ENCODE data around the gene NUTF2.

NUTF2 gene

DNA sequence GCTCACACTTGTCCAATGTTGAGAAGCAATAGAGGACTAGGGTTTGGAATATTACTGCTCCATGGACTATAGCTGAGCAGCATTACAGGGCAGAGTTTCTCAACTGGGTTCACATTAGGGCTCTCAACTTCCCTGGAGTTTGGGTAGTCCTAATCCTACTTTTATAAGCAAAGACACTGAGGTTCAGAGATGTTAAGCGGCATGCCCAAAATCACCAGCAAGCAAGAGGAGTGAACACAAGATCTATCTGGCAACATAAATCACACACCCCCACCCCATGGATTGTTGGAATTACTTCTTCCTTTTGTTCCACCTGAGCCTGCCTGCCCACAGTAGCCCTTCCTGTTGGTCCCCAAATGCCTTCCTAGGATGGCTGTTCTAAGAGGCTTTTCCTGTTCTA lies 34.8 kb upstream of the NUTF2 start:
- Histone ChIP-seq H3K9me3 (ENCODE audit: control insufficient read depth in 2 of 2, low read length in 2 of 2) (no peaks in the 10 kb centered on the region), H3K27me3 (ENCODE audit: control insufficient read depth in 2 of 2, insufficient read depth in 2 of 2, low read length in 2 of 2) (no peaks in the 10 kb centered on the region), H3K4me1 (ENCODE audit: control insufficient read depth in 2 of 2, insufficient read depth in 2 of 2, low read length in 2 of 2) (peaks cover 10 to 11% of the 10 kb centered on the region in 2 donors), H3K36me3 (ENCODE audit: control insufficient read depth in 2 of 2, insufficient read depth in 2 of 2, low read length in 2 of 2) (no peaks in the 10 kb centered on the region), H3K4me3 (ENCODE audit: low read length in 2 of 2) (no peak overlapping the region), H3K27ac (ENCODE audit: low read depth in 2 of 2, low read length in 2 of 2) (no peak overlapping the region), H3K9ac (ENCODE audit: low read depth in 1 of 2, low read length in 2 of 2) (no peak overlapping the region)

DNA sequence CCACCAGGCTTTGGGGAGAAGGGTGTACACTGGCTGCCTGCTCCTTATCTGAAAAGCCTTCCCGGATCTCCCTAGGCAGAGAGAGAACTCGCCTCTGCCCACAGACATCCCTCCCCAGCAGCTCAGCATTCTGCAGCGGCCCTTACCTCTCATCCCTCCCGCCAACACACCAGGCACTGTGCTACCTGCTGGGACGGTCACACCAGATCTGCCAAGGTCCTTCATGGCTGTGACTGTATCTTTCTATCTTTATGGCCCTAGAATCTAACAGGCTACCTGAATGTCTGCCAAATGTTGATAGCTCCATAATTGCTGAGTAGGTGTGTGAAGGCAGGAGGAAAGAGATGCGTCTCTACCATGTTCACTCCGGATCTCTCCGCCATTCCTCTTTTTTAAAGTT lies 32.2 kb upstream of the NUTF2 start:
- no peaks in the 10 kb centered on the region for H3K36me3 ChIP-seq (ENCODE audit: control insufficient read depth in 2 of 2, insufficient read depth in 2 of 2, low read length in 2 of 2)
- no peak overlapping the region for H3K9ac ChIP-seq (ENCODE audit: low read depth in 1 of 2, low read length in 2 of 2)
- H3K9me3 ChIP-seq (ENCODE audit: control insufficient read depth in 2 of 2, low read length in 2 of 2) = no peaks in the 10 kb centered on the region
- peaks cover 6% of the 10 kb centered on the region in 2 donors for H3K4me1 ChIP-seq (ENCODE audit: control insufficient read depth in 2 of 2, insufficient read depth in 2 of 2, low read length in 2 of 2)
- no peak overlapping the region for H3K27ac ChIP-seq (ENCODE audit: low read depth in 2 of 2, low read length in 2 of 2)
- H3K4me3 ChIP-seq (ENCODE audit: low read length in 2 of 2) = no peak overlapping the region
- H3K27me3 ChIP-seq (ENCODE audit: control insufficient read depth in 2 of 2, insufficient read depth in 2 of 2, low read length in 2 of 2) = no peaks in the 10 kb centered on the region

DNA sequence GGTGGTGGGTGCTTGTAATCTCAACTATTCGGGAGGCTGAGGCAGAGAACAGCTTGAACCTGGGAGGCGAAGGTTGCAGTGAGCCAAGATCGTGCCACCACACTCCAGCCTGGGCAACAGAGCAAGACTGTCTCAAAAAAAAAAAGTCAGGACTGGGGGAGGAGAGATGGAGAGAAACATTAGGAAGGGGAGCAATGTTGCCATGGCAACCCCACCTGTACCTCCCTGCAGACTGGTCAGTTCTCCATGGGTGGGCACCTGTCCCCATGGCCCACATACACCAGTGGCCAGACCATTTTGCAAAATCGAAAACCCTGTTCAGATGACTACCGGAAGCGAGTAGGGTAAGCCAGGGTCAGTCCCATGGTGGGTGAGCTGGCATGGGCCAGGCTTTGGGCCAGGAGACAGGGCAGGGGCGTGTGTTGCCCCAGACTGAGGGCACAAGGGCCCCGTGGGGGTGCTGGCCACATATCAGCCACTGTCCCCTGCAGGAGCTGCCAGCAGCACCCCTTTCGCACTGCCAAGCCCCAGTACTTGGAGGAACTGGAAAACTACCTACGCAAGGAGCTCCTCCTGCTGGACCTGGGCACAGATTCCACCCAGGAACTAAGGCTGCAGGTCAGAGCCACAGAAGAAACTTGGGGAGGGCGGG lies 26.0 kb upstream of the NUTF2 start:
- H3K4me1 ChIP-seq (ENCODE audit: control insufficient read depth in 2 of 2, insufficient read depth in 2 of 2, low read length in 2 of 2) = no peaks in the 10 kb centered on the region
- no peaks in the 10 kb centered on the region for H3K36me3 ChIP-seq (ENCODE audit: control insufficient read depth in 2 of 2, insufficient read depth in 2 of 2, low read length in 2 of 2)
- no peak overlapping the region for H3K27ac ChIP-seq (ENCODE audit: low read depth in 2 of 2, low read length in 2 of 2)
- no peak overlapping the region for H3K4me3 ChIP-seq (ENCODE audit: low read length in 2 of 2)
- H3K27me3 ChIP-seq (ENCODE audit: control insufficient read depth in 2 of 2, insufficient read depth in 2 of 2, low read length in 2 of 2) = no peaks in the 10 kb centered on the region
- no peaks in the 10 kb centered on the region for H3K9me3 ChIP-seq (ENCODE audit: control insufficient read depth in 2 of 2, low read length in 2 of 2)
- H3K9ac ChIP-seq (ENCODE audit: low read depth in 1 of 2, low read length in 2 of 2) = no peak overlapping the region

DNA sequence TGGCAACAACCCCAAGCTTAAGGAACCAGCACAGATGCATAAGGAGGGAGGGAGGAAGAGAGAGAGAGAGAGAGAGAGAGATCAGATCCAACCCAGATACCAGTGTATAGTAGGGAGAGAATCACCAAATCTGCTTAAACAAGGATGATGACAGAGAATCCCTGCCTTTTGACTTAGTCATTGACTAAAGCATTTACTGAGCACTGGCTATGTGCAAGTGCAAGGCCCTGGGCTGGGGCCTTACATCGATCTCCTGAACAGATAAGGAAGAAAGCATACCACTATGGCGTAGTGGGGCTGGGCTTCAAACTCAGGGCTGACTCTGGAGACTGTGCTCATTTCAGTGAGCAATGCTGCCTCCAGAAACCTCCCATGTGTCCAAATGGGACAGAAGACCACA lies 24.2 kb upstream of the NUTF2 start:
- H3K4me1 ChIP-seq (ENCODE audit: control insufficient read depth in 2 of 2, insufficient read depth in 2 of 2, low read length in 2 of 2) = no peaks in the 10 kb centered on the region
- H3K9me3 ChIP-seq (ENCODE audit: control insufficient read depth in 2 of 2, low read length in 2 of 2) = no peaks in the 10 kb centered on the region
- peaks cover 4 to 6% of the 10 kb centered on the region in 2 donors for H3K36me3 ChIP-seq (ENCODE audit: control insufficient read depth in 2 of 2, insufficient read depth in 2 of 2, low read length in 2 of 2)
- H3K27ac ChIP-seq (ENCODE audit: low read depth in 2 of 2, low read length in 2 of 2) = no peak overlapping the region
- no peak overlapping the region for H3K4me3 ChIP-seq (ENCODE audit: low read length in 2 of 2)
- H3K9ac ChIP-seq (ENCODE audit: low read depth in 1 of 2, low read length in 2 of 2) = no peak overlapping the region
- H3K27me3 ChIP-seq (ENCODE audit: control insufficient read depth in 2 of 2, insufficient read depth in 2 of 2, low read length in 2 of 2) = no peaks in the 10 kb centered on the region

DNA sequence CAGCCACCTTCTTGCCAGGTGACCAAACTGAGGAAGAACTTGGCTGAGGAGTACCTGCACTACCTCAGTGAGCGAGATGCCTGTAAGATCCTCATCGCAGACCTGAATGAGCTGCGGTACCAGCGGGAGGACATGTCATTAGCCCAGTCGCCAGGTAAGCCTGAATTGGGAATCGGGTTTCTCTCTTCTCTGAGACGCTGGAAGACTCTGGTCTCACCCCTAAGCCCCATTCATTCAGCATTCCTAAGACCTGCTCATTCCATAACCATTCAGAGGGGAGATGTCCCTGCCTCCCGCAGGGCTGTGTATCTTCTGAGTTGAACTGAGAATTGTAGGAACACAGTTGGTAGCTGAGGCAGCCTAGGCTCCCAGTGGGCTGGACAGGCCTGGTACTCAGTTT lies 21.6 kb upstream of the NUTF2 start:
- H3K36me3 ChIP-seq (ENCODE audit: control insufficient read depth in 2 of 2, insufficient read depth in 2 of 2, low read length in 2 of 2) = peaks cover 11 to 26% of the 10 kb centered on the region in 2 donors
- no peak overlapping the region for H3K9ac ChIP-seq (ENCODE audit: low read depth in 1 of 2, low read length in 2 of 2)
- H3K4me3 ChIP-seq (ENCODE audit: low read length in 2 of 2) = no peak overlapping the region
- no peaks in the 10 kb centered on the region for H3K27me3 ChIP-seq (ENCODE audit: control insufficient read depth in 2 of 2, insufficient read depth in 2 of 2, low read length in 2 of 2)
- no peak overlapping the region for H3K27ac ChIP-seq (ENCODE audit: low read depth in 2 of 2, low read length in 2 of 2)
- no peaks in the 10 kb centered on the region for H3K4me1 ChIP-seq (ENCODE audit: control insufficient read depth in 2 of 2, insufficient read depth in 2 of 2, low read length in 2 of 2)
- H3K9me3 ChIP-seq (ENCODE audit: control insufficient read depth in 2 of 2, low read length in 2 of 2) = no peaks in the 10 kb centered on the region

DNA sequence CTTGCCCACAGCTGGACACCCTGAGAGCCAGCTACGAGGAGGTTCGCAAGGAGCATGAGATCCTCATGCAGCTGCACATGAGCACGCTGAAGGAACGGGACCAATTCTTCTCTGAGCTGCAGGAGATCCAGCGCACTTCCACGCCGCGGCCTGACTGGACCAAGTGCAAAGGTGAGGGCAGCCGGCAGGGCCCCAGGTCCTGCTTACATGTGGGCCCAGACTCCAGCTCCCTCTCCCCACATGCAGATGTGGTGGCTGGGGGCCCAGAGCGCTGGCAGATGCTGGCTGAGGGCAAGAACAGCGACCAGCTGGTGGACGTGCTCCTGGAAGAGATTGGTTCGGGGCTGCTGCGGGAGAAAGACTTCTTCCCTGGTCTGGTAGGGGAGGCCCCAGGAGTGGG lies 20.8 kb upstream of the NUTF2 start:
- H3K27ac ChIP-seq (ENCODE audit: low read depth in 2 of 2, low read length in 2 of 2) = no peak overlapping the region
- H3K27me3 ChIP-seq (ENCODE audit: control insufficient read depth in 2 of 2, insufficient read depth in 2 of 2, low read length in 2 of 2) = no peaks in the 10 kb centered on the region
- H3K36me3 ChIP-seq (ENCODE audit: control insufficient read depth in 2 of 2, insufficient read depth in 2 of 2, low read length in 2 of 2) = peaks cover 19 to 32% of the 10 kb centered on the region in 2 donors

DNA sequence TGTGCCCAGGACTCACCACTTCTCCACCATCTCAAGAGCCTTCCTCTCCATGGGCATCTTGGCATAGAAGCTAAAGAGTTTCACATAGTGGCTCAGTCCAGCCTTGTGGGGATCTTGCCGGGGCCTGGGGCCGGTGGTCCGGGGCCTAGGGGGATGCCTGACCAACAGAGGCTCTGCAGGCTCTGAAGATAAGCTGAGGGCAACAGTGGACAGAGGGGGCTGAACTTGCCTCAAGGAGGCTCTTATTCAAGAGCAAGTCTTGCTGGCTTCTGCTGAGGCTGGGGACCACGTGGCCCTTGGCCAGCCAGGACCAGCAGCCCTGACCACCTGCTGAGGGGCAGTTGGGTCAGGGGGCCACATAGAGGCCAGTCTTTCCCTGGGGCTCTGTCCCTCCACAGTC lies 18.1 kb upstream of the NUTF2 start:
- Histone ChIP-seq H3K27me3 (ENCODE audit: control insufficient read depth in 2 of 2, insufficient read depth in 2 of 2, low read length in 2 of 2) (no peaks in the 10 kb centered on the region), H3K4me3 (ENCODE audit: low read length in 2 of 2) (no peak overlapping the region), H3K36me3 (ENCODE audit: control insufficient read depth in 2 of 2, insufficient read depth in 2 of 2, low read length in 2 of 2) (peaks cover 25 to 42% of the 10 kb centered on the region in 2 donors), H3K27ac (ENCODE audit: low read depth in 2 of 2, low read length in 2 of 2) (no peak overlapping the region), H3K9ac (ENCODE audit: low read depth in 1 of 2, low read length in 2 of 2) (no peak overlapping the region), H3K4me1 (ENCODE audit: control insufficient read depth in 2 of 2, insufficient read depth in 2 of 2, low read length in 2 of 2) (peaks cover 8 to 9% of the 10 kb centered on the region in 2 donors), H3K9me3 (ENCODE audit: control insufficient read depth in 2 of 2, low read length in 2 of 2) (no peaks in the 10 kb centered on the region)

More for the DNA sequence above, 20.8 kb upstream of the NUTF2 start:
- H3K9me3 ChIP-seq (ENCODE audit: control insufficient read depth in 2 of 2, low read length in 2 of 2) = no peaks in the 10 kb centered on the region
- H3K9ac ChIP-seq (ENCODE audit: low read depth in 1 of 2, low read length in 2 of 2) = no peak overlapping the region
- H3K4me3 ChIP-seq (ENCODE audit: low read length in 2 of 2) = no peak overlapping the region
- H3K4me1 ChIP-seq (ENCODE audit: control insufficient read depth in 2 of 2, insufficient read depth in 2 of 2, low read length in 2 of 2) = no peaks in the 10 kb centered on the region

DNA sequence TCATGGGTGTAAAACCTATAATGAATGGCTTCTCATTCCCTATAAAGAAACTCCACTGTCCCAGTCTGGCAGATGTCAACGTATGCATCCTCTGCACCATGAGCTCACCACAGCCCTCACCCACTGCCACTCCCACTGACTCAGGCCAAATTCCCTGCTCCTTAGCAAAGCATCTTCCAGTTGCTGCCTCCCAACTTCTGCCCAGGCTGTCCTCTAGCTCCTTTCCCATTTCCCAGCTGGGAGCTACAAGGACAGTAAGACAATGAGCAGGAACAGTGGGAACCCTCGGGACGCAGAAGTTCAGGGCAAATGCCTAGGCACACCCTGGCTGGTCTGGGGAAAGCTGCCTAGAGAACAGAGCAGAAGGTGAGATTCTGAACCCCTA lies 13.7 kb upstream of the NUTF2 start:
- Histone ChIP-seq H3K27ac (ENCODE audit: low read depth in 2 of 2, low read length in 2 of 2) (no peak overlapping the region), H3K9me3 (ENCODE audit: control insufficient read depth in 2 of 2, low read length in 2 of 2) (no peaks in the 10 kb centered on the region)

DNA sequence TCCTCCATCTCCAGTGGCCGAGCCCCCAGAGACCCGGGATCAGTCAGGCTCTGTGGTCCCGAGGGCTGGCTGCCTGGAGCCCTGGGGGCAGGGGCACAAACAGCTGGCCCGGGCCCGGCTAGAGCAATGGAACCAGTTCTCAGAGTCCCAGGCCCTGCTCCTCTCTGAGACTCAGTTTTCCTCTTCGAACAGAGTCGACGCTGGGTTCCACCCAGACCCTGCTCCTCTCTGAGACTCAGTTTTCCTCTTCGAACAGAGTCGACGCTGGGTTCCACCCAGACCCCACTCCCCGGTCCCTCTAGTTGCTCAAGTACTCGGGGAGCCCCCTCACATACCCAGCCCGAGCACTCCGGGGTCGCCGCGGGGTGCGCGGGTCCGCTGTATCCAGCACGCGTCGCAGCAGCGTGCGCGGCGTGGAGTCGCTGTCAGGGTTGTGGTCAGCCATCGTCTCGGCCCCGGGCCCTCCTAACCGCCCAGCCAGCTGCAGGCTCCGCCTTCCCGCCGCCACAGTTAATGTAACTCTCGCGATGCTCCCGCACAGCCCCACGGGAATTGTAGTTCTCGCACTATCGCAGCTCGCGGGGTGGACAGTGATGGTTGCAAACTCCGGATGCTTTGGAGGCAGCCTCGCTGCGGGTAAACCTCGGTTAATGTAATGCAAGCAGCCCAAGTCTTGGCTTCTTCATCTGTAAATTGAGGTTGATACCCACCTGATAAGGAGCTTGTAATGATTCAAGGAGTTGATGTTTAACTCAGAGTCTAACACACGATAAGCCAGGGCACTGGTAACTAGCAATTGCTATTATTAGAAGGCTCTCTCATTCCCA lies 13.1 kb upstream of the NUTF2 start:
- H3K9me3 ChIP-seq (ENCODE audit: control insufficient read depth in 2 of 2, low read length in 2 of 2) = no peaks in the 10 kb centered on the region
- peaks cover 8 to 9% of the 10 kb centered on the region in 2 donors for H3K4me1 ChIP-seq (ENCODE audit: control insufficient read depth in 2 of 2, insufficient read depth in 2 of 2, low read length in 2 of 2)
- H3K27ac ChIP-seq (ENCODE audit: low read depth in 2 of 2, low read length in 2 of 2) = peak overlapping the region in 1 of 2 donors; percentile 2
- H3K9ac ChIP-seq (ENCODE audit: low read depth in 1 of 2, low read length in 2 of 2) = peak overlapping the region; percentile 73 to 81
- H3K27me3 ChIP-seq (ENCODE audit: control insufficient read depth in 2 of 2, insufficient read depth in 2 of 2, low read length in 2 of 2) = no peaks in the 10 kb centered on the region
- peak overlapping the region; percentile 73 to 83 for H3K4me3 ChIP-seq (ENCODE audit: low read length in 2 of 2)
- H3K36me3 ChIP-seq (ENCODE audit: control insufficient read depth in 2 of 2, insufficient read depth in 2 of 2, low read length in 2 of 2) = peaks cover 21 to 27% of the 10 kb centered on the region in 2 donors

More for the DNA sequence above, 13.7 kb upstream of the NUTF2 start:
- H3K36me3 ChIP-seq (ENCODE audit: control insufficient read depth in 2 of 2, insufficient read depth in 2 of 2, low read length in 2 of 2) = peaks cover 21 to 32% of the 10 kb centered on the region in 2 donors
- H3K9ac ChIP-seq (ENCODE audit: low read depth in 1 of 2, low read length in 2 of 2) = peak overlapping the region; percentile 73 to 81
- H3K27me3 ChIP-seq (ENCODE audit: control insufficient read depth in 2 of 2, insufficient read depth in 2 of 2, low read length in 2 of 2) = no peaks in the 10 kb centered on the region
- peak overlapping the region; percentile 73 to 83 for H3K4me3 ChIP-seq (ENCODE audit: low read length in 2 of 2)
- H3K4me1 ChIP-seq (ENCODE audit: control insufficient read depth in 2 of 2, insufficient read depth in 2 of 2, low read length in 2 of 2) = peaks cover 8 to 9% of the 10 kb centered on the region in 2 donors

DNA sequence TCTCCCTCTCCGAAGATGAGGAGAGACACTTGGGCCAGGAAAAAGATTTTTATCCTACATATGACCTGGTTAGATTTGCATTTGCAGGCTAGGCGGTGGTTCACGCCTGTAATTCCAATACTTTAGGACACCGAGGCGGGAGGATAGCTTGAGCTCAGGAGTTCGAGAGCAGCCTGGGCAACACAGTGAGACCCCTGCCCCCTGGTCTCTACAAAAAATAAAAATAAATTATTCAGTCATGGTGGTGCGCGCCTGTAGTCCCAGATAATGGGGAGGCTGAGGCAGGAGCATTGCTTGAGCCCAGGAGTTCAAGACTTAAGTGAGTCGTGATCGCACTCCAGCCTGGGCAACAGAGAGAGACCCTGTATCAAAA lies 12.5 kb upstream of the NUTF2 start:
- Histone ChIP-seq H3K4me1 (ENCODE audit: control insufficient read depth in 2 of 2, insufficient read depth in 2 of 2, low read length in 2 of 2) (peaks cover 8 to 9% of the 10 kb centered on the region in 2 donors), H3K27me3 (ENCODE audit: control insufficient read depth in 2 of 2, insufficient read depth in 2 of 2, low read length in 2 of 2) (no peaks in the 10 kb centered on the region), H3K9ac (ENCODE audit: low read depth in 1 of 2, low read length in 2 of 2) (peak overlapping the region in 1 of 2 donors; percentile 24), H3K9me3 (ENCODE audit: control insufficient read depth in 2 of 2, low read length in 2 of 2) (no peaks in the 10 kb centered on the region), H3K36me3 (ENCODE audit: control insufficient read depth in 2 of 2, insufficient read depth in 2 of 2, low read length in 2 of 2) (peaks cover 21 to 25% of the 10 kb centered on the region in 2 donors), H3K27ac (ENCODE audit: low read depth in 2 of 2, low read length in 2 of 2) (peak overlapping the region in 1 of 2 donors; percentile 2), H3K4me3 (ENCODE audit: low read length in 2 of 2) (peak overlapping the region; percentile 73 to 83)

Measured in mucosa of rectum (tissue), 2 donors.